HG03025 (cell line): Measurements from ENCODE around the gene SLC35A5.

ENCODE experiments used
- ATAC-seq: cut with Tn5 transposase; IDR thresholded peaks from one replicate; pipeline ENCODE4 v1.9.1; 2021; ENCODE audit warnings: mild to moderate bottlenecking, moderate library complexity; ENCODE audit not compliant: unreplicated experiment, low FRiP score

Gene SLC35A5

DNA sequence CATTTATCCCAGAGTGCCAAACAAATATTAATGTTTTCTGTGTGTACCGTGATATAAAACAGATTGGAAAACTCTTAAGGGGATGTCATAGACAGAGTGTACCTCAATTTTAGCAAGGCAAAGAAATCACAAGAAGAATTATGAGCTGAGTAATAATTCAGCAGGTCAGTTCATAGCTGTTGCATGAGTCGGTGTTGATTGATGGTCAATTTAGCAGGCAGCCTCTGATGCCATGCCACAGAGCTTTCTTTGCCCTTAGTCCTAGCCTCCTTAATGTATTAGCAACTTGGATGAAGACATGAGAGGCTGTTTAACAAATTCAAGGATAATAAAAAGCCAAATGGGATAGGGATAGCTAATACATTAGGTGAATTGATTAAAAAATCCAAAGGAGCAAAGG is 6.8 kb downstream of the SLC35A5 start:
- ATAC-seq, result no peak

- ATAC-seq, result no peak
Measured at GRCh38 chr3:112569265-112569664, 7.4 kb downstream of the SLC35A5 start.

DNA sequence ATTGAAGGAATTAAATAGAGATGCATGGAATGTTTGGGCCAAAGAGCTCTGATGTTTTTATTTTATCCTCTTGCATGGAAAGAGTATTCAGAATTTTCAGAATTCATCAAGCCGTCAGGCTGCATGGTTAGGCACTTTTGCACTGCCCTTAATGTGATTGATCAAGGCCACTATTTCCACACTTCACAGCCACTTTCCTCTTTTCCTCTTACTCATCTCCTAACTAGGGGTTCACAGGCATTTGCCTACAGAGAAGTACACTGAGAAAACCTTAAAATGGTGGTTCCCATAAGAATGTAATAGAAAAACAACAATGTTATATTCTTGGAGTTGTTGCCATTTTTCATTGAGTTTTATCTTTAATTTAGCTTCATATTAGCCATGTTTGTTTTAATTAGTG is 10.9 kb downstream of the SLC35A5 start:
- no peak for ATAC-seq

GRCh38 chr3:112579232-112579631 is 17.4 kb downstream of the SLC35A5 start:
- no peak for ATAC-seq

GRCh38 chr3:112579697-112580096 is 17.9 kb downstream of the SLC35A5 start:
- ATAC-seq, result no peak

DNA sequence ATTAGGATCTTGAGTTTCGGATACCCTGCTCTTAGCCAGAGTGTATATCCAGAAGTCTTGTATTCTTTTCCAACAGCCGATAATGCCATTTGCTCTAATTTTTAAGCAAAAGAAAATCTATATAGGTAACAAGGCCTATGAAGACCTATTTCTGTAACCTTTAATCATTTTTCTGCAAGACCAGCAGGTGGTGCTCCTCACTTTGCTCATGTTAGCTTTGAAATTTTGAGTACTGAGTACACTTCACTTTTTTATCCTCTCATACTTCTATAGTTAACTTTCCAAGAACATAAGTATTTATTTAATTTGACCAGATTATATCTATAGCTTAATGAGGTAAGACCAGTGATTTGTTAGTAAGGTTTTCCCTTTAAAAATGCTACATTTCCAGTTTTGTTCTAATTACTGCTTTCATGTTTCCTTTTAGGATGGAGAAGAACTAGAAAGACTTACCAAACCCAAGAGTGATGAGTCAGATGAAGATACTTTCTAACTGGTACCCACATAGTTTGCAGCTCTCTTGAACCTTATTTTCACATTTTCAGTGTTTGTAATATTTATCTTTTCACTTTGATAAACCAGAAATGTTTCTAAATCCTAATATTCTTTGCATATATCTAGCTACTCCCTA is 20.5 kb downstream of the SLC35A5 start:
- no peak for ATAC-seq

DNA sequence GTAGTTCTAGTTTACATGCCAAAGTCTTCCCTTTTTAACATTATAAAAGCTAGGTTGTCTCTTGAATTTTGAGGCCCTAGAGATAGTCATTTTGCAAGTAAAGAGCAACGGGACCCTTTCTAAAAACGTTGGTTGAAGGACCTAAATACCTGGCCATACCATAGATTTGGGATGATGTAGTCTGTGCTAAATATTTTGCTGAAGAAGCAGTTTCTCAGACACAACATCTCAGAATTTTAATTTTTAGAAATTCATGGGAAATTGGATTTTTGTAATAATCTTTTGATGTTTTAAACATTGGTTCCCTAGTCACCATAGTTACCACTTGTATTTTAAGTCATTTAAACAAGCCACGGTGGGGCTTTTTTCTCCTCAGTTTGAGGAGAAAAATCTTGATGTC is 21.3 kb downstream of the SLC35A5 start:
- ATAC-seq, result no peak

DNA sequence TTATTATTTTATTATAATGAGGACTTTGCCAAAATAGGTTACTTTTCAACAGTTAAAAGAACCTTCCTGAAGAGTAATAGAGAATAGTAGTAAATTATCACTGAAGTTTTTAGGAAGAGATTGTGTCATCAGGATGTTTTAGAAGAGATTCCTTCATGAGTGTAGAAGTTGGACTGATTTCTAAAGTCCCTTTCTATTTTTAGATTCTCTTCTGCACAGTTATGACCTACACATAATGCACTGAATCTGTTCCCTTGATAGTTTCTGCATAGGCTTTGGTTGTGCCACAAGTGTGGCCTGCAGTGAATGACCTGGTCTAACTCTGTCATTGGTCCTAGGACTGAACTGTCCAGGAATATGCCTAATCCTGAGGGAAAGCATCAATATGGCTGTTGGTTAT is 23.9 kb downstream of the SLC35A5 start:
- ATAC-seq, result no peak

- no peak for ATAC-seq
Measured at GRCh38 chr3:112587336-112587735, 25.5 kb downstream of the SLC35A5 start.

DNA sequence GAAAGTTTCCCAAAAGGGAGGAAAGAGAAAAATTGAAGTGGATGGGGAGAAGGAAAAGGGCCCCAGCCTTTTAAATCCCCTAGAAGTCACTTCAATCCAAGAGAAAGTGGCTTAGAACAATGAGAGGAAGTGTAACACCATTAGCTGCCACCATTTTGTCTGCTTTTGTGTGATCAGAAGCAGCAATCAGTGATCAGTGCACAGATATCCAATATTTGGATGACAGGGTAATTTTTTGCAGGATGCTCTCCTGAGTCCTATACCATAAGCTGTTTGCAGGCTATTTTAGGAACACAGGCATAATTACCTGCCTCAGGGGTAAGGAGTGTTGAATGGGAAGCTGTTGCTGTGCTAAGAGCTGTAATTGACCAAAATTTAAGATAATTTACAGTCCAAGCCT is 31.4 kb downstream of the SLC35A5 start:
- ATAC-seq, result no peak

DNA sequence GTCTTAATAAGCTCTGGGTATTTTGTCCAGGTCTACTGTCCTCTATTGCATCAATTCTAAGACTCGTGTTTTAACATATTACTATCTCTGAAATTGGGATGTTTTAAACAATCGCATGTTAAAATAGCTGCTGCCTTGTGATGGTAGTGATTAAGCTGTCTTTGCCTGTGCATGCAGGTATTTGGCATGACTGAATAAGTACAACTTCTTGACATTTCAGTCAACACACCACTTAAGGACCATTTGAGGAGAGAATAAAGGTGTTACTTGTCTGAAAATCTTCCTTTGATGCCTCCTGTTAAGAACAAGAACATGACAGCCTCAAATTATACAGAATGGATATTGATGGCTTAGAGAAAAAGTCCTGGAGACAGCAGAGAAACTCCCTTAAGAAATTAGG is 33.0 kb downstream of the SLC35A5 start:
- ATAC-seq, result no peak

GRCh38 chr3:112597945-112598344 is 36.1 kb downstream of the SLC35A5 start:
- ATAC-seq, result no peak

- ATAC-seq, result no peak
Measured at GRCh38 chr3:112598731-112599130, 36.9 kb downstream of the SLC35A5 start.

DNA sequence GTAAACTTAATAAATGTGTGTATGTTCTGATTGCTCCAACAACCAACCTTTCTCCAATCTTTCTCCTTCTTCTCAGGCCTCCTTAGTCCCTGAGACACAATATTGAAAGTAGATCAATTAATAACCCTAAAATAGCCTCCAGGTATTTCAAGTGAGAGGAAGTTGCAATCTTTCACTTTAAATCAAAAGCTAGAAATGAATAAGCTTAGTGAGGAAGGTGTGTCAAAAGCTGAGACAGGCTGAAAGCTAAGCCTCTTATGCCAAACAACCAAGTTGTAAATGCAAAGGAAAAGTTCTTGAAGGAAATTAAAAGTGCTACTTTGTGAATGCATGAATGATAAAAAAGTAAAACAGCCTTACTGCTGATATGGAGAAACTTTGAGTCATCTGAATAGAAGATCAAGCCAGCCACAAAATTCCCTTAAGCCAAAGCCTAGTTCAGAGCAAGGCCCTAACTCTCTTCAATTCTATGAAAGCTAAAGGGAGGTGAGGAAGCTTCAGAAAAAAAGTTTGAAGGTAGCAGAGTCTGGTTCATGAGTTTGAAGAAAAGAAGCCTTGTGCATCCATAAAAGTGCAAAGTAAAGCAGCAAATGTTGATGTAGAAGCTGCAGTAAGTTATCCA is 40.5 kb downstream of the SLC35A5 start:
- peak; percentile 53 for ATAC-seq

DNA sequence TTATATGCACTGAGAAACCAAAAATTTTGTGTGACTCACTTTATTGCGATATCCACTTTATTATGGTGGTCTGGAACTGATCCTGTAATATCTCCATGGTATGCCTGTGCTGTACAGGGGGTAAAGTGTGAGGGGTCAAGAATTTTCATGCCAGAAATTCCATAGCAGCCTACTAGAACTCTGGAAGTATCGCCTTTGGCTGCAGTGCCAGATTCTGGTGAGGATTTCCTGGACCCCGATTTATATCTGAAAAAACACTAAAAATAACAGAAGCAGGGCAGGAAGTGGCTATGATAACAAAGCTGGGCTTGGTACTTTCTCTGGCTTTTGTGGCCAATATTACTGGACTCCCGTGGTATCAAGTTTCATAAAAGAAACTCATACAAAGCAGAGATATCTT is 42.7 kb downstream of the SLC35A5 start:
- no peak for ATAC-seq

- no peak for ATAC-seq
Measured at GRCh38 chr3:112605285-112605684, 43.4 kb downstream of the SLC35A5 start.

DNA sequence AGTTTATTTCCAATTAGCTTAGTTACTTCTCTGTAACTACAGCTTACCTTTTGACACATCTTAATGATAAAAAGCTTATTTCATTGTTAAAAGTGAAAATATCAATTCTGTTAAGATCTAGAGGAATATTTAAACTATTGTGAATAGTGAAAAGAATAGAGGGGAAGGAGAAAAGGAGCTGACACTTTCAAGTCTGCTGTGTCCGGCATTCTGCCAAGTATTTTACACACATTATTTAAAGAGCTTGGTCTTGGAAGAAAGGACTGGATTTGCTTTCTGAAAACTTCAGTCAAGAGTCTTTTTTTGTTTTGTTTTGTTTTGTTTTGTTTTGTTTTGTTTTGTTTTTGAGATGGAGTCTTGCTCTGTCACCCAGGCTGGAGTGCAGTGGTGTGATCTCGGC is 44.3 kb downstream of the SLC35A5 start:
- no peak for ATAC-seq

DNA sequence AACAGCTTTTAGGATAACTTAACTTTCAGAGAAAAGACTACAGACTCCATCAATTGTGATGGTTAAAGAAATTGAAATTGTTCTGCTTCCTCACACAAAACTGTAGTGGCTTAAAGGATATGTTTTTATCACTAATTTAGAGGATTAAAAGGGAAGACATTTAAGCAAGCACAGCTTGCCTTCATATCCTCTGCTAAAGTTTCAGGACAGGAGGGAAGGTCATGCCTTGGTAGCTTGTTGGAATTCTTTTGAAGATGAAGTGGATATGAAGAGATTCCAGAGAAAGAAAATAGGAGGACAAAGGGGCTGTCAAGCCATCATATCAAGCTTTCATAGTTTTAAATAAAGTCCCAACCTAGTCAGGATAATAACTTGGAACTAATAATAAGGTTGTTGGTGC is 46.0 kb downstream of the SLC35A5 start:
- ATAC-seq, result no peak

DNA sequence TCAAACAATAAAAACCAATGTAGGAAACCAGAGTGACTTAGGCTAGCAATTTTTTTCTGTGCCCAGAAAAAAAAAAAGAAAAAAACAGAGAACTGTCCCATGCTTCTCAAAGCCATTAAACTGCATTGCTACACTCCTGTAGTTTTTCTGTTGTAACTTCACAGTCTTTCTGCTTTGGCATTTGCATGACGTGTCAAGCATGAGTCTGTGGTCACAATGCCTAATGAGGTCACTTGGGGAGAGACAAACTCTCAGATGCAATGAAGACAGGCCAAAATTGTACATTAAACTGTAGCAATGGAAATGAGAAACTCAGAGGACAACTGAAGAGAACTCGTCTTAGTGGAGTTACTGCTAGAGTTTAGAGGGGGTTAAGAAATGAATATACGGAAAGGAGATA is 48.3 kb downstream of the SLC35A5 start:
- ATAC-seq, result no peak

GRCh38 chr3:112611752-112612515 is 50.1 kb downstream of the SLC35A5 start:
- ATAC-seq, result no peak

- ATAC-seq, result no peak
Measured at GRCh38 chr3:112615989-112616731, 54.3 kb downstream of the SLC35A5 start.
